K562 (cell line): ENCODE data around the gene RXRA. TPM values are rescaled to one million over a fixed set of nuclear protein-coding genes. Genes with fewer than 3 reads are reported as not detected.

ENCODE experiments used
- ATAC-seq: fragments of 200-7000 bp; cut with Tn5 transposase; 3 replicates; pipeline ENCODE4 v1.9.1; 2020; ENCODE audit warnings: moderate library complexity
- BruUV-seq: library from RNA; stranded (reverse); fragments of 400-500 nt; replicated peaks from 2 replicates; lab custom pipeline; 2021; lab: Mats Ljungman, UMichigan
- CTCF ChIA-PET: fragments of 300-600 bp; formaldehyde crosslinking; extraction: SDS; loops from one replicate; lab custom pipeline; 2021; ENCODE audit warnings: low intra/inter-chr PET ratio; lab: Yijun Ruan, JAX
- POLR2A ChIA-PET: fragments of 300-600, 350-650 bp; sonication (Branson Sonifier 250); formaldehyde crosslinking; extraction: SDS; loops from one replicate; lab custom pipeline; 2021; ENCODE audit warnings: antibody characterized with exemption, inconsistent platforms; lab: Yijun Ruan, JAX
- DNase-seq, 4 experiments: peaks; one replicate each; pipeline versions ENCODE4 v3.0.0 to v3.0.0-alpha.2; 2011 to 2018; ENCODE audit warnings: low spot score in 3 of 4, mixed read lengths in 3 of 4; ENCODE audit errors: extremely low read depth in 1 of 4
- FAIRE-seq: peaks from 2 replicates; lab custom pipeline; 2011; peaks lifted over from hg19 to GRCh38; lab: Jason Lieb, UNC
- H2AFZ ChIP-seq: 2 replicates; pipeline ENCODE4 v1.6.0; 2011; ENCODE audit warnings: low read depth, low read length, control low read depth, inconsistent platforms
- H3K27ac ChIP-seq: fragments of 200-600 bp; 3 replicates; pipeline ENCODE4 v1.8.0; 2011; ENCODE audit warnings: low read depth, mild to moderate bottlenecking, control low read depth, inconsistent platforms, low read length, moderate library complexity, mixed read lengths; ENCODE audit errors: extremely low read depth
- H3K27me3 ChIP-seq, 2 experiments: fragments of 300-600 bp in 1 of 2; 2 replicates in 1 of 2; 3 replicates in 1 of 2; pipeline versions ENCODE4 v1.6.0 to v1.8.0; 2011; ENCODE audit warnings: inconsistent platforms in 2 of 2, low read length in 2 of 2, mild to moderate bottlenecking in 1 of 2, mixed read lengths in 1 of 2, moderate library complexity in 1 of 2; ENCODE audit not compliant: control insufficient read depth in 2 of 2, insufficient read depth in 2 of 2
- H3K36me3 ChIP-seq: fragments of 300-600 bp; 3 replicates; pipeline ENCODE4 v1.8.0; 2011; ENCODE audit warnings: mild to moderate bottlenecking, low read length, inconsistent platforms; ENCODE audit not compliant: control insufficient read depth, insufficient read depth
- H3K4me1 ChIP-seq, 2 experiments: fragments of 200-600 bp in 1 of 2; replicated peaks in 1 of 2; 2 replicates in 1 of 2; 3 replicates in 1 of 2; pipeline versions ENCODE4 v1.5.1 to v1.8.0; 2011; ENCODE audit warnings: inconsistent platforms in 2 of 2, low read length in 2 of 2, mild to moderate bottlenecking in 1 of 2, mixed read lengths in 1 of 2, moderate library complexity in 1 of 2; ENCODE audit not compliant: control insufficient read depth in 2 of 2, insufficient read depth in 2 of 2
- H3K4me2 ChIP-seq: 2 replicates; pipeline ENCODE4 v1.6.1; 2011; ENCODE audit warnings: low read length, control low read depth, inconsistent platforms, mixed read lengths; ENCODE audit not compliant: insufficient read depth
- H3K4me3 ChIP-seq: fragments of 200-600 bp; sonication (generic), shearing (Covaris generic); 2 replicates; pipeline ENCODE4 v1.5.1; 2016; ENCODE audit warnings: control low read depth, inconsistent platforms
- H3K79me2 ChIP-seq: fragments of 200-600 bp; 3 replicates; pipeline ENCODE4 v1.8.0; 2011; ENCODE audit warnings: low read length, inconsistent platforms; ENCODE audit not compliant: control insufficient read depth, insufficient read depth
- H3K9ac ChIP-seq, 2 experiments: 2 replicates each; pipeline versions ENCODE4 v1.6.0 to v1.6.1; 2011; ENCODE audit warnings: low read depth in 2 of 2, low read length in 2 of 2, control low read depth in 1 of 2, inconsistent platforms in 1 of 2, mild to moderate bottlenecking in 1 of 2, mixed read lengths in 1 of 2; ENCODE audit not compliant: insufficient read depth in 1 of 2
- H3K9me1 ChIP-seq: one replicate; pipeline ENCODE4 v1.6.0; 2011; ENCODE audit warnings: inconsistent platforms, mild to moderate bottlenecking, low read length, moderate library complexity; ENCODE audit not compliant: control insufficient read depth, insufficient read depth
- H3K9me3 ChIP-seq: replicated peaks from 2 replicates; pipeline ENCODE4 v1.5.1; 2011; ENCODE audit warnings: low read depth, low read length, inconsistent platforms; ENCODE audit not compliant: control insufficient read depth, insufficient read depth
- H4K20me1 ChIP-seq: replicated peaks from 2 replicates; pipeline ENCODE4 v1.6.1; 2011; ENCODE audit warnings: low read length, inconsistent platforms, mixed read lengths; ENCODE audit not compliant: control insufficient read depth, insufficient read depth
- BCOR ChIP-seq: fragments of 450-650 bp; IDR thresholded peaks from 2 replicates; pipeline ENCODE4 v1.6.1; 2016
- C11orf30 ChIP-seq: fragments of 450-650 bp; IDR thresholded peaks from 2 replicates; pipeline ENCODE4 v1.6.1; 2016; ENCODE audit warnings: low read depth, mild to moderate bottlenecking
- CBX3 ChIP-seq, 2 experiments: IDR thresholded peaks; 1 replicate in 1 of 2; 2 replicates in 1 of 2; pipeline ENCODE4 v1.6.1; 2012; ENCODE audit warnings: inconsistent platforms in 2 of 2, low read length in 2 of 2, borderline replicate concordance in 1 of 2, control low read depth in 1 of 2
- HNRNPL ChIP-seq: fragments of 200-400 bp; formaldehyde crosslinking; IDR thresholded peaks from 2 replicates; pipeline ENCODE4 v1.6.1; 2017; ENCODE audit warnings: low read depth, mild to moderate bottlenecking, low read length
- MAFF ChIP-seq: IDR thresholded peaks from 2 replicates; pipeline ENCODE4 v1.6.1; 2012; ENCODE audit warnings: low read length, improper control_type of control experiment
- MAFG ChIP-seq: fragments of 450-650 bp; conservative IDR thresholded peaks from 2 replicates; pipeline ENCODE4 v1.6.1; 2016; ENCODE audit warnings: missing genetic modification characterization, missing compliant biosample characterization
- MAFK ChIP-seq: IDR thresholded peaks from 2 replicates; pipeline ENCODE4 v1.6.1; 2011; ENCODE audit warnings: low read length, improper control_type of control experiment
- MXI1 ChIP-seq: IDR thresholded peaks from 2 replicates; pipeline ENCODE4 v1.6.1; 2011; ENCODE audit warnings: low read depth, mild to moderate bottlenecking, improper control_type of control experiment, low read length
- NFE2 ChIP-seq: IDR thresholded peaks from 2 replicates; pipeline ENCODE4 v1.6.1; 2014; ENCODE audit warnings: antibody characterized with exemption, low read depth
- NFE2L1 ChIP-seq: fragments of 450-650 bp; IDR thresholded peaks from 2 replicates; pipeline ENCODE4 v1.6.1; 2016; ENCODE audit warnings: missing genetic modification characterization, low read depth, mild to moderate bottlenecking, missing compliant biosample characterization, moderate library complexity, borderline replicate concordance
- PCBP2 ChIP-seq: fragments of 200-400 bp; formaldehyde crosslinking; IDR thresholded peaks from 2 replicates; pipeline ENCODE4 v1.6.1; 2018; ENCODE audit warnings: low read length, low read depth, mild to moderate bottlenecking, moderate library complexity; ENCODE audit not compliant: poor library complexity, severe bottlenecking
- PTRF ChIP-seq: fragments of 450-650 bp; IDR thresholded peaks from 2 replicates; pipeline ENCODE4 v1.6.1; 2016; ENCODE audit warnings: mild to moderate bottlenecking, missing genetic modification characterization, missing compliant biosample characterization
- RBM34 ChIP-seq: fragments of 200-400 bp; formaldehyde crosslinking; IDR thresholded peaks from 2 replicates; pipeline ENCODE4 v1.6.1; 2018; ENCODE audit warnings: low read length, borderline replicate concordance; ENCODE audit not compliant: insufficient read depth
- RCOR1 ChIP-seq, 2 experiments: IDR thresholded peaks; 2 replicates each; pipeline ENCODE4 v1.6.1; 2012; ENCODE audit warnings: low read depth in 2 of 2, low read length in 2 of 2, borderline replicate concordance in 1 of 2, improper control_type of control experiment in 1 of 2
- SPI1 ChIP-seq: IDR thresholded peaks from 2 replicates; pipeline ENCODE4 v1.6.1; 2011; ENCODE audit warnings: low read depth, low read length, control low read depth, borderline replicate concordance
- ZNF133 ChIP-seq: fragments of 250-450 bp; sonication (Bioruptor Pico); IDR thresholded peaks from 2 replicates; pipeline ENCODE4 v1.4.0; 2020; ENCODE audit warnings: mild to moderate bottlenecking
- ZNF165 ChIP-seq: fragments of 250-450 bp; sonication (Bioruptor Pico); IDR thresholded peaks from 2 replicates; pipeline ENCODE4 v1.4.0; 2020; ENCODE audit warnings: borderline replicate concordance
- ZNF316 ChIP-seq: fragments of 450-650 bp; IDR thresholded peaks from 2 replicates; pipeline ENCODE4 v1.6.1; 2016
- WGBS: fragments of 100-300 bp; shearing (Covaris generic); methylation state at CpG from one replicate; pipeline ENCODE4 v1.1.6; 2016; ENCODE audit warnings: low coverage, mixed read lengths; ENCODE audit not compliant: insufficient coverage; ENCODE audit errors: missing lambda C conversion rate; 5-methylcytosine and 5-hydroxymethylcytosine counted together
- in situ Hi-C: fragments of 300-500 bp; cut with MboI; formaldehyde crosslinking; loops from 4 replicates; pipeline ENCODE4 v1.15.0; 2018; ENCODE audit warnings: inconsistent platforms, mixed read lengths
- intact Hi-C: fragments of 100-400 bp; cut with micrococcal nuclease; formaldehyde crosslinking; loops from 2 replicates; pipeline ENCODE4 v1.14.2; 2022
- polyA plus RNA-seq, 8 experiments: library from polyadenylated mRNA; depleted of rRNA in 4 of 8; stranded (reverse) in 5 of 8; unstranded in 3 of 8; fragments of >200 nt; fragmentation: Nextera tagmentation in 2 of 8; fragmentation: Illumina TruSeq in 1 of 8; extraction: Ambion mirVana in 2 of 8; extraction: Trizol in 1 of 8; gene quantifications; 2 replicates each; pipeline versions ENCODE4 v1.2.1 to v1.2.3, GENCODE V29; 2011 to 2014; ENCODE audit warnings: inconsistent platforms in 1 of 8, missing spikeins in 1 of 8
- total RNA-seq, 7 experiments: library from RNA; depleted of rRNA in 6 of 7; stranded (reverse); fragments of >200 nt in 6 of 7; fragmentation: Illumina TruSeq in 2 of 7; extraction: Trizol in 2 of 7; gene quantifications; 2 replicates each; pipeline versions ENCODE4 v1.2.1 to v1.2.3, GENCODE V29; 2011 to 2021; ENCODE audit warnings: low replicate concordance in 1 of 7
- TF ChIP-seq, protein P1 (sequence below): fragments of 250-450 bp; sonication (Bioruptor Pico); IDR thresholded peaks from 2 replicates; pipeline ENCODE4 v1.8.0; 2022; ENCODE audit warnings: moderate library complexity, mild to moderate bottlenecking, inconsistent platforms
- TF ChIP-seq, protein P2 (sequence below): sonication (generic); formaldehyde crosslinking; IDR thresholded peaks from 2 replicates; pipeline ENCODE4 v1.8.1; 2023; ENCODE audit warnings: mild to moderate bottlenecking, missing genetic modification reagents

The RXRA gene
- total and polyA plus RNA-seq, 9 of the 15 experiments (the other 6 are each of a cell fraction or from before 2014, with no cell fraction given): 0.35 to 23.6 (median 4.6) TPM

DNA sequence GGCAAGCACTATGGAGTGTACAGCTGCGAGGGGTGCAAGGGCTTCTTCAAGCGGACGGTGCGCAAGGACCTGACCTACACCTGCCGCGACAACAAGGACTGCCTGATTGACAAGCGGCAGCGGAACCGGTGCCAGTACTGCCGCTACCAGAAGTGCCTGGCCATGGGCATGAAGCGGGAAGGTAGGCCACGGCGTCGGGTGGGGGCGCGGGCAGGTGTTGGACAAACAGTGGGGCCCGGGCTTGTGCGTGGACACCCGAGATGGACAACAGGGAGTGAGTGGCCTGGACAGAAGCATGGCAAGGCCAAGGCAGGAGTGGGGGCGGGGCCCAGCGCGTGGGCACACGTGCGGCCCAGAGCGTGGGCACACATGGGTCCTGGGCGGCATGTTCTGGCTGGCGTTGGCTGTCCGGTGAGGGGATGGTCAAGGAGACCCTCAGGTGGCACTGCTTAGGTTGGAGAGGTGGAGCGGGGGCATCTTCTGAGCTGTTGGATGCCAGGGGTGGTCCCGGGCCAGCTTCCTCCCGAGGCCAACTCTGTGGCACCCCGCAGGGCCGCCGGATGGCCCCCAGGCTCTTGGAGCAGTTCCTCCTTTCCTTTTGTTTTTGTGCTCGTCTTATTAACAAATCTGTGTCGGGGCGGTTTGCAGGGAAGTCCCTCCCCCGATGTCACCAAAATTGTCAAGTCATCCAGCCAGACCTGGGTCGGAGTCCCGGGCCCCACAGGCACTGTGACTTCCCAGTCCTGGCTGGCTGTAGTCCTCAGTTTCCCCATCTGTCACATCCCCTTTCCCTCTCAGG, 82.9 kb downstream of the RXRA start:
- peaks cover 63% of the 10 kb centered on the region for H4K20me1 ChIP-seq
- 67% methylated on average over 35 of the region's 40 CpGs for WGBS
- no peak overlapping the region for H3K27ac ChIP-seq
- no peaks in the 10 kb centered on the region for H3K36me3 ChIP-seq
- no peaks in the 10 kb centered on the region for H3K9me3 ChIP-seq
- intact Hi-C loops: no loop called here
- ATAC-seq (no peak), DNase-seq (peak in 3 of 4 experiments; percentile 39 to 57 (median 51)), FAIRE-seq (peak; percentile 40)
- CTCF ChIA-PET: no interaction called here
- peaks cover 10% of the 10 kb centered on the region for H3K9me1 ChIP-seq
- H3K4me1 ChIP-seq: peaks cover 34 to 95% of the 10 kb centered on the region in 2 experiments
- peaks cover 5% of the 10 kb centered on the region for H3K79me2 ChIP-seq
- H2AFZ ChIP-seq: no peak overlapping the region
- H3K4me3 ChIP-seq: no peak overlapping the region
- no peak overlapping the region for H3K4me2 ChIP-seq
- H3K9ac ChIP-seq: peak overlapping the region in 1 of 2 experiments; percentile 72; a peak in 2 of 4 replicates
- BruUV-seq: no TSS peak
- H3K27me3 ChIP-seq: no peaks in the 10 kb centered on the region
- in situ Hi-C loops: no loop called here
- POLR2A ChIA-PET: interaction anchor here (0.6 kb wide), 1 partner anchor 134 kb away, joined by 3 read pairs; no protein-coding TSS in a partner anchor
- TF ChIP-seq, protein P1, sequence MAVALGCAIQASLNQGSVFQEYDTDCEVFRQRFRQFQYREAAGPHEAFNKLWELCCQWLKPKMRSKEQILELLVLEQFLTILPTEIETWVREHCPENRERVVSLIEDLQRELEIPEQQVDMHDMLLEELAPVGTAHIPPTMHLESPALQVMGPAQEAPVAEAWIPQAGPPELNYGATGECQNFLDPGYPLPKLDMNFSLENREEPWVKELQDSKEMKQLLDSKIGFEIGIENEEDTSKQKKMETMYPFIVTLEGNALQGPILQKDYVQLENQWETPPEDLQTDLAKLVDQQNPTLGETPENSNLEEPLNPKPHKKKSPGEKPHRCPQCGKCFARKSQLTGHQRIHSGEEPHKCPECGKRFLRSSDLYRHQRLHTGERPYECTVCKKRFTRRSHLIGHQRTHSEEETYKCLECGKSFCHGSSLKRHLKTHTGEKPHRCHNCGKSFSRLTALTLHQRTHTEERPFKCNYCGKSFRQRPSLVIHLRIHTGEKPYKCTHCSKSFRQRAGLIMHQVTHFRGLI (CRISPR knock-in tag): no peak
- TF ChIP-seq RCOR1 (IDR thresholded peaks at IDR 0.05; ENCODE audit: borderline replicate concordance in 1 of 2, low read depth in 2 of 2, low read length in 2 of 2) (peak in 1 of 2 experiments; percentile 35; a peak in 1 of 4 replicates), BCOR (0 out of 2 replicates have a peak, but pooled peaks have one; percentile 25), HNRNPL (0 out of 2 replicates have a peak, but pooled peaks have one; percentile 63), NFE2L1 (tag) (peak; percentile 66; the same call in 1 of the 2 replicates), SPI1 (peak; percentile 34; the same call in 1 of the 2 replicates), MXI1 (no peak), ZNF165 (no peak), NFE2 (peak; percentile 81), MAFK (peak; percentile 61), ZNF133 (no peak), PCBP2 (no peak), ZNF316 (peak; percentile 79), MAFG (tag) (peak; percentile 91), MAFF (peak; percentile 59), C11orf30 (peak; percentile 84), PTRF (tag) (no peak), CBX3 (IDR thresholded peaks at IDR 0.05; ENCODE audit: borderline replicate concordance in 1 of 2, low read length in 2 of 2) (no peak), RBM34 (no peak)
- TF ChIP-seq, protein P2, sequence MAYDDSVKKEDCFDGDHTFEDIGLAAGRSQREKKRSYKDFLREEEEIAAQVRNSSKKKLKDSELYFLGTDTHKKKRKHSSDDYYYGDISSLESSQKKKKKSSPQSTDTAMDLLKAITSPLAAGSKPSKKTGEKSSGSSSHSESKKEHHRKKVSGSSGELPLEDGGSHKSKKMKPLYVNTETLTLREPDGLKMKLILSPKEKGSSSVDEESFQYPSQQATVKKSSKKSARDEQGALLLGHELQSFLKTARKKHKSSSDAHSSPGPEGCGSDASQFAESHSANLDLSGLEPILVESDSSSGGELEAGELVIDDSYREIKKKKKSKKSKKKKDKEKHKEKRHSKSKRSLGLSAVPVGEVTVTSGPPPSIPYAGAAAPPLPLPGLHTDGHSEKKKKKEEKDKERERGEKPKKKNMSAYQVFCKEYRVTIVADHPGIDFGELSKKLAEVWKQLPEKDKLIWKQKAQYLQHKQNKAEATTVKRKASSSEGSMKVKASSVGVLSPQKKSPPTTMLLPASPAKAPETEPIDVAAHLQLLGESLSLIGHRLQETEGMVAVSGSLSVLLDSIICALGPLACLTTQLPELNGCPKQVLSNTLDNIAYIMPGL (CRISPR knock-in tag): no peak
